KG1 (cell line): Measurements from ENCODE around the gene U2AF1.
"Not testable (repeated sequence)": the region's sequence is repeated elsewhere in the genome, so short reads cannot be mapped to it uniquely, and the experiment has no call there.

Experiments used
- DNase-seq: peaks from one replicate; lab custom pipeline; 2025; lab: John Stamatoyannopoulos, UW

The U2AF1 gene

GRCh38 chr21:43076643-43077042 is 30.7 kb downstream of the U2AF1 start:
- not testable (repeated sequence) for DNase-seq

GRCh38 chr21:43076023-43076637 is 31.2 kb downstream of the U2AF1 start:
- DNase-seq = not testable (repeated sequence)

GRCh38 chr21:43075170-43076022 is 32.0 kb downstream of the U2AF1 start, which contains the start of gene CBS:
Gene CBS, minus strand, starts transcription at chr21:43075835. Its CDS starts 3,642 bp downstream, at chr21:43072193.
- not testable (repeated sequence) for DNase-seq

- not testable (repeated sequence) for DNase-seq
Observed at GRCh38 chr21:43074401-43075169, 32.8 kb downstream of the U2AF1 start.

GRCh38 chr21:43072742-43073141 is 34.6 kb downstream of the U2AF1 start:
- DNase-seq = not testable (repeated sequence)

- not testable (repeated sequence) for DNase-seq
Observed at GRCh38 chr21:43069682-43070081, 37.7 kb downstream of the U2AF1 start.

- DNase-seq = not testable (repeated sequence)
Observed at GRCh38 chr21:43068065-43068464, 39.3 kb downstream of the U2AF1 start.

- DNase-seq = not testable (repeated sequence)
Observed at GRCh38 chr21:43066690-43067089, 40.7 kb downstream of the U2AF1 start.

GRCh38 chr21:43065991-43066390 is 41.4 kb downstream of the U2AF1 start:
- not testable (repeated sequence) for DNase-seq

GRCh38 chr21:43064265-43064917 is 43.0 kb downstream of the U2AF1 start:
- DNase-seq = not testable (repeated sequence)

- not testable (repeated sequence) for DNase-seq
Observed at GRCh38 chr21:43062955-43063664, 44.3 kb downstream of the U2AF1 start.

- DNase-seq = not testable (repeated sequence)
Observed at GRCh38 chr21:43053112-43053511, 54.3 kb downstream of the U2AF1 start.

GRCh38 chr21:43045876-43046821 is 61.2 kb downstream of the U2AF1 start:
- DNase-seq = not testable (repeated sequence)

GRCh38 chr21:43045165-43045875 is 62.0 kb downstream of the U2AF1 start:
- not testable (repeated sequence) for DNase-seq

GRCh38 chr21:43044547-43044946 is 62.8 kb downstream of the U2AF1 start:
- not testable (repeated sequence) for DNase-seq

GRCh38 chr21:43043291-43043690 is 64.1 kb downstream of the U2AF1 start:
- DNase-seq = not testable (repeated sequence)
